ENCODE results near the gene PTPRN2.

DNA sequence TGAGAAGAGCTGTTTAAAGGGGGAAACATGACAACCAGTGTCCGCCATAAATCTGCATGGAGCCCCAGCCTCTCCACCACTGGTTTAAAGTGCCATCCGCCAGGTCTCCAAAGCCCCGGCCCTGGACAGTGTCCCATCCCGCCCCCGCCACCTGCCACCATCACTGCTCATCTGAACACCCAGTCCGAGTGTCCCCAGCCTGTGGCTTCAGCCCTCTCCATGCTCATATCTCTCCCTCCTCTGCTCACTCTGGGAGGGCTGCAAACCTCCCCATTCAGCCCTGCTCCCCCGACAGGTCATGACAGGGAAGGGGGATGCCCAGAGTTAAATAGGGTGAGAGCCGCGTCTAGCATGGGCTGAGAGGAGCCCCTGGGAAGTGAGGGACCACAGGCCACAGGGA lies 984.6 kb downstream of the PTPRN2 start:
- TF ChIP-seq EZH2 (IDR thresholded peaks at IDR 0.05) (no peak), POLR2A (IDR thresholded peaks at IDR 0.05; ENCODE audit: borderline replicate concordance, extremely low read depth, insufficient read depth, insufficient read length) (no peak), EZH2phosphoT487 (IDR thresholded peaks at IDR 0.05; ENCODE audit: borderline replicate concordance) (no peak), SRF (IDR thresholded peaks at IDR 0.05; ENCODE audit: low read depth) (no peak), POLR2AphosphoS5 (IDR thresholded peaks at IDR 0.05; ENCODE audit: low read depth, low read length) (no peak), RAD21 (IDR thresholded peaks at IDR 0.05; ENCODE audit: low read depth) (no peak), JUND (IDR thresholded peaks at IDR 0.05) (no peak)
- TF ChIP-seq, protein P1, sequence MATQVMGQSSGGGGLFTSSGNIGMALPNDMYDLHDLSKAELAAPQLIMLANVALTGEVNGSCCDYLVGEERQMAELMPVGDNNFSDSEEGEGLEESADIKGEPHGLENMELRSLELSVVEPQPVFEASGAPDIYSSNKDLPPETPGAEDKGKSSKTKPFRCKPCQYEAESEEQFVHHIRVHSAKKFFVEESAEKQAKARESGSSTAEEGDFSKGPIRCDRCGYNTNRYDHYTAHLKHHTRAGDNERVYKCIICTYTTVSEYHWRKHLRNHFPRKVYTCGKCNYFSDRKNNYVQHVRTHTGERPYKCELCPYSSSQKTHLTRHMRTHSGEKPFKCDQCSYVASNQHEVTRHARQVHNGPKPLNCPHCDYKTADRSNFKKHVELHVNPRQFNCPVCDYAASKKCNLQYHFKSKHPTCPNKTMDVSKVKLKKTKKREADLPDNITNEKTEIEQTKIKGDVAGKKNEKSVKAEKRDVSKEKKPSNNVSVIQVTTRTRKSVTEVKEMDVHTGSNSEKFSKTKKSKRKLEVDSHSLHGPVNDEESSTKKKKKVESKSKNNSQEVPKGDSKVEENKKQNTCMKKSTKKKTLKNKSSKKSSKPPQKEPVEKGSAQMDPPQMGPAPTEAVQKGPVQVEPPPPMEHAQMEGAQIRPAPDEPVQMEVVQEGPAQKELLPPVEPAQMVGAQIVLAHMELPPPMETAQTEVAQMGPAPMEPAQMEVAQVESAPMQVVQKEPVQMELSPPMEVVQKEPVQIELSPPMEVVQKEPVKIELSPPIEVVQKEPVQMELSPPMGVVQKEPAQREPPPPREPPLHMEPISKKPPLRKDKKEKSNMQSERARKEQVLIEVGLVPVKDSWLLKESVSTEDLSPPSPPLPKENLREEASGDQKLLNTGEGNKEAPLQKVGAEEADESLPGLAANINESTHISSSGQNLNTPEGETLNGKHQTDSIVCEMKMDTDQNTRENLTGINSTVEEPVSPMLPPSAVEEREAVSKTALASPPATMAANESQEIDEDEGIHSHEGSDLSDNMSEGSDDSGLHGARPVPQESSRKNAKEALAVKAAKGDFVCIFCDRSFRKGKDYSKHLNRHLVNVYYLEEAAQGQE (IDR thresholded peaks at IDR 0.05; ENCODE audit: low read depth), result no peak
- TF ChIP-seq, protein P2, sequence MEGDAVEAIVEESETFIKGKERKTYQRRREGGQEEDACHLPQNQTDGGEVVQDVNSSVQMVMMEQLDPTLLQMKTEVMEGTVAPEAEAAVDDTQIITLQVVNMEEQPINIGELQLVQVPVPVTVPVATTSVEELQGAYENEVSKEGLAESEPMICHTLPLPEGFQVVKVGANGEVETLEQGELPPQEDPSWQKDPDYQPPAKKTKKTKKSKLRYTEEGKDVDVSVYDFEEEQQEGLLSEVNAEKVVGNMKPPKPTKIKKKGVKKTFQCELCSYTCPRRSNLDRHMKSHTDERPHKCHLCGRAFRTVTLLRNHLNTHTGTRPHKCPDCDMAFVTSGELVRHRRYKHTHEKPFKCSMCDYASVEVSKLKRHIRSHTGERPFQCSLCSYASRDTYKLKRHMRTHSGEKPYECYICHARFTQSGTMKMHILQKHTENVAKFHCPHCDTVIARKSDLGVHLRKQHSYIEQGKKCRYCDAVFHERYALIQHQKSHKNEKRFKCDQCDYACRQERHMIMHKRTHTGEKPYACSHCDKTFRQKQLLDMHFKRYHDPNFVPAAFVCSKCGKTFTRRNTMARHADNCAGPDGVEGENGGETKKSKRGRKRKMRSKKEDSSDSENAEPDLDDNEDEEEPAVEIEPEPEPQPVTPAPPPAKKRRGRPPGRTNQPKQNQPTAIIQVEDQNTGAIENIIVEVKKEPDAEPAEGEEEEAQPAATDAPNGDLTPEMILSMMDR (IDR thresholded peaks at IDR 0.05 in 2 of 3, conservative IDR thresholded peaks at IDR 0.05 in 1 of 3; ENCODE audit: borderline replicate concordance in 1 of 3, insufficient read depth in 1 of 3, low read depth in 2 of 3, low read length in 2 of 3), result no peak
- TF ChIP-seq, protein P3, sequence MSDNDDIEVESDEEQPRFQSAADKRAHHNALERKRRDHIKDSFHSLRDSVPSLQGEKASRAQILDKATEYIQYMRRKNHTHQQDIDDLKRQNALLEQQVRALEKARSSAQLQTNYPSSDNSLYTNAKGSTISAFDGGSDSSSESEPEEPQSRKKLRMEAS (IDR thresholded peaks at IDR 0.05), result no peak
